ENCODE measurements around the gene LSM7. TPM values are rescaled to one million over a fixed set of nuclear protein-coding genes. Genes with fewer than 3 reads are reported as not detected.

The LSM7 gene
- polyA plus RNA-seq (2011; rRNA removed): 154 and 165 TPM in 2 replicates
- 15.8 and 22.9 TPM in 2 replicates for polyA minus RNA-seq (2011; rRNA and poly(A)+ RNA removed)

GRCh38 chr19:2328401-2329148 lies at the start of gene LSM7, which contains the start of gene SPPL2B:
Gene LSM7, minus strand, starts transcription at chr19:2328586. Its CDS starts 20 bp downstream, at chr19:2328566.
Gene SPPL2B, plus strand, starts transcription at chr19:2328684. Its CDS starts 26 bp downstream, at chr19:2328710.
- DNase-seq (ENCODE audit: low read depth): peak; percentile 38
- ChIA-PET POLR2A (interaction anchor here (0.6 kb wide), 1 partner anchor 12 kb away, joined by 3 read pairs; no protein-coding TSS in a partner anchor), CTCF (interaction anchor here (0.7 to 3.7 kb wide), 6 partner anchors 9 to 259 kb away, joined by 3 to 27 read pairs (median 4); no protein-coding TSS in a partner anchor)
- no peak for TF ChIP-seq CTCF (IDR thresholded peaks at IDR 0.05; ENCODE audit: insufficient read depth, low read depth, low read length)
- H3K27me3 ChIP-seq (ENCODE audit: control insufficient read depth, insufficient read depth, low read length): no peaks in the 10 kb centered on the region
- peak within 1 kb of the TSS; percentile 95 for H3K4me3 ChIP-seq (ENCODE audit: low read depth, low read length)
- H3K36me3 ChIP-seq (ENCODE audit: control insufficient read depth, insufficient read depth, low read length): peaks cover 9% of the 10 kb centered on the region

- H3K36me3 ChIP-seq (ENCODE audit: control insufficient read depth, insufficient read depth, low read length): no peaks in the 10 kb centered on the region
- no peak for DNase-seq (ENCODE audit: low read depth)
- POLR2A ChIA-PET: no interaction called here
- H3K27me3 ChIP-seq (ENCODE audit: control insufficient read depth, insufficient read depth, low read length): no peaks in the 10 kb centered on the region
- TF ChIP-seq CTCF (IDR thresholded peaks at IDR 0.05; ENCODE audit: insufficient read depth, low read depth, low read length): no peak
- CTCF ChIA-PET: no interaction called here
- H3K4me3 ChIP-seq (ENCODE audit: low read depth, low read length): no peak overlapping the region
Measured at GRCh38 chr19:2376784-2377519, 48.6 kb upstream of the LSM7 start.

GRCh38 chr19:2375353-2376121 lies 47.2 kb upstream of the LSM7 start:
- CTCF ChIA-PET: no interaction called here
- Histone ChIP-seq H3K36me3 (ENCODE audit: control insufficient read depth, insufficient read depth, low read length) (no peaks in the 10 kb centered on the region), H3K4me3 (ENCODE audit: low read depth, low read length) (no peak overlapping the region), H3K27me3 (ENCODE audit: control insufficient read depth, insufficient read depth, low read length) (no peaks in the 10 kb centered on the region)
- no peak for TF ChIP-seq CTCF (IDR thresholded peaks at IDR 0.05; ENCODE audit: insufficient read depth, low read depth, low read length)
- POLR2A ChIA-PET: no interaction called here
- DNase-seq (ENCODE audit: low read depth): no peak

- ChIA-PET POLR2A (no interaction called here), CTCF (interaction anchor here (2.2 kb wide), 1 partner anchor 17 kb away, joined by 5 read pairs; no protein-coding TSS in a partner anchor)
- Histone ChIP-seq H3K4me3 (ENCODE audit: low read depth, low read length) (no peak overlapping the region), H3K36me3 (ENCODE audit: control insufficient read depth, insufficient read depth, low read length) (no peaks in the 10 kb centered on the region), H3K27me3 (ENCODE audit: control insufficient read depth, insufficient read depth, low read length) (no peaks in the 10 kb centered on the region)
- TF ChIP-seq CTCF (IDR thresholded peaks at IDR 0.05; ENCODE audit: insufficient read depth, low read depth, low read length): no peak
- no peak for DNase-seq (ENCODE audit: low read depth)
Measured at GRCh38 chr19:2374808-2375207, 46.4 kb upstream of the LSM7 start.
